IPS-18c (cell line): ENCODE data around the gene RIMS1.

Experiments
- H3K4me3 ChIP-seq: 2 replicates; pipeline ENCODE4 v1.7.0; 2013; ENCODE audit warnings: low read depth, mild to moderate bottlenecking, low read length, moderate library complexity; ENCODE audit not compliant: insufficient read depth
- H3K9me3 ChIP-seq: one replicate; pipeline ENCODE4 v1.6.1; 2013; ENCODE audit warnings: mild to moderate bottlenecking, low read length, moderate library complexity; ENCODE audit not compliant: control insufficient read depth, insufficient read depth

RIMS1 gene

DNA sequence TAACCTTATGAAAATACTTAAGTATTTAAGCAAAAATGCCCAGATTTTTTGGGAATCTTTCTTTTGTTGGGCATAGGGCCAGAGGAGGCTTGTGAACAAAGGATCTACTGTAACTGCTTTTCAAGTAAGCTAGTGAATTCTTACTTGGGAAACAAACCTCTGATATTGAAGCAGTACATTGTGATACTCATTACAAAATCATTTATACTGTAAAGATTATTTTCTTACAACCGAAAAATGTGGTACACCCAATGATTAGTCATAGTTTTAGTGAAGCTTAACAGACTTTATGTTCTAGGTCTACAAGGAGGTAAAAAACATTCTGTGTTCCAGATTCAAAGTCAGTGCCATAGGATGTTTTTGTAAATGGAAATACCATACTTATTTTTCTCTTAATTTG lies 462.6 kb downstream of the RIMS1 start:
- Histone ChIP-seq H3K9me3 (no peaks in the 10 kb centered on the region), H3K4me3 (no peak overlapping the region)

DNA sequence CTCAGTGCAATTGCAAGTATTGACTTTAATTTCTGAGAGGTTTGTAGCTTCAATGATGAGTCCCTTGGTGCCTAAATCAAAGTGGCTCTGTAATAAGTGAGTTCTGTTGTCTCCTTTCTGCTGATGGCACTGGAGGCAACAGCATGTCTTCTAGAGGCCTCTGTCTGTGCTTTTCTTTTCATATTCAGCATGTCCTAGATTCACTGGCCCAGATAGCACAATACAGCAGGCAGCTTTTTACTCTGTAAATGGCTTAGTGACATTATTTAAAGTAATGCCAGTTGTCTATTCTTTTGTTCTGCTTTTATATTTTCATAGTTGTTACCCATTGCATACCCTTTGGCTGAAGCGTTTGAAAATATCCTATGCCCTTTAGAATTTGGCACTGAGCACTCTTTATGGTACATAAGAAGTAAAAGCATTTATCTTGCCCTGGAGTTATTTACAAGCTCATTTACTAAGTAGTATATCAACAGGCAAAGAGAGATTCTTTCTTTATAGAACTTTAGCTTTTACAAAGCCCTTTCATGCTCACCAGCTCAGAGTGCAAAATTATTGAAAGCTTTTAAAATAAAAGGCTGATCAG lies 464.0 kb downstream of the RIMS1 start:
- Histone ChIP-seq H3K9me3 (no peaks in the 10 kb centered on the region), H3K4me3 (no peak overlapping the region)

DNA sequence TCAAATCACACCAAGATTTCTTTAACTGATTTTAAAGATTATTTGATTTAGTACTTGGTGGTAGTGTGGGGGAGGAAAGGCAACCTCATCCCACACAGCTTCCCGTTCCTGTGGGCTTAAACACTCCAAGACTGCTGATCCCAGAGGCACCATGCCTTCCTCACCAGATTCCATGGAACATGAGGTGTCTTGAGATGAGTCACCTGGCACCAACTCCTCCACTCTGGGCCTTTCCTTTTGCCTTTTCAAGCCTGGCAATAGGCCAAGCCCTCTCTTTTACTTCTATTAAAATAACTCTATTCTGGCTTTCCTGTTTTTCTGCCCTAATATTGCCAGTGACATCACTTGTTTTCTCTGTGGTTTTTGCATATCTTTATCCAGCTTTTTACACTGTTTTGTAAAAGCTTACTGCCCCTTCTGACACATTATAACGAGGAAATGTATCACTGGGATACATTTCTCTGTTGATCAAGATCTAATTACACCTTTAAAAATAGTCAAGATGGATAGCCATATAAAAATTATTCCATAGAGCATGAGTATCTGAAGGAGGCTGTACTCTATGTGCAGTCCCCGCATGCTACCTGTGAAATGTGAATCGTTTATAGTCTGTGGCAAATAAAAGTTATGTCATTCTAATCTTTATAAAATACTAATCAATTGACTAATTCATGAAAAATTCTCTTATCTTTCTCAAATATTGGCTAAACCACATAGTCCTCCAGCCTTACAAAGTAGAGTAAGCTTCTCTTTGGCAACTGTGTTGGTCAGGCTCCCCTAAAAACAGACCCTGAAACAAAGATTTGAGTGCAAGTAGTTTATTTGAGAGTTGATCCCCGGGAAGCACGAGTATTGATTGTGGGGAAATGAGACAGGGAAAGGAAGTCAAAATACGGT lies 477.7 kb downstream of the RIMS1 start:
- H3K9me3 ChIP-seq, result no peaks in the 10 kb centered on the region
- no peak overlapping the region for H3K4me3 ChIP-seq

DNA sequence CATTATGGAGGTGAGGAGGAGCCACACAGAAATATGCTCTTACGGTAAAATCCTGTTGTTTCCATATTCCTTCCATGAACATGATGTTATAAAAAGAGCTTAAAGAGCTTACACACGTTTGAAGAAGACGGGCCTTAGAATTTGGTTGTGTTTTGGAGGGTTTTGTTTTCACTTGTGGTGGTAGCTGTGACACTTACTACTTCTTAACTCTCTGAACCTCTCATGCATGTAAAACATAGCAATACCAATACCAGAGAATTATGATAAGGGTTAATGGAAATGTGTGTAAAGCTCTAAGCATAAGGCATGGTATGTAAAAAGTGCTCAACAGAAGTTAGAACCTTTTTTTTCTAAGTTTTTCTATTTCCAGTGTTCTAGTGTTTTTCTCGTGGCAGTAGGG lies 479.4 kb downstream of the RIMS1 start:
- no peaks in the 10 kb centered on the region for H3K9me3 ChIP-seq
- H3K4me3 ChIP-seq, result no peak overlapping the region

DNA sequence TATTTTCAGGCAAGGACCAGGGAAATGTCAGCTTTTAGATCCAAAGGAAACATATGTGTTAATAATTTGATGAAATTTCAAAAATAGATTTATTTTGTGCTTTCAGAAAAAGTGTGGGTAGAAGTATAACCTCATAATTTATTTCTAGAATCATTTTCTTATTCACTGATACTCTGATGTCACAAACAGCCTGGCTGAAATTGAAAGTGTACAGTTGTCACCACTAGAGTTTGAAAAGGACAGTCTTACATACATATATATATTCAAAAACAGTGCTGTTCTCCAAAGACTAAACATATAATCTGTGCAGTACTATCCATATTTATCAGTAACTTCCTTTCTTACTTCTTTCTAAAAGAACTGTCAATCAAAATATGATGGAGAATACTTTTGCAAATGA lies 481.1 kb downstream of the RIMS1 start:
- H3K9me3 ChIP-seq, result no peaks in the 10 kb centered on the region
- no peak overlapping the region for H3K4me3 ChIP-seq

DNA sequence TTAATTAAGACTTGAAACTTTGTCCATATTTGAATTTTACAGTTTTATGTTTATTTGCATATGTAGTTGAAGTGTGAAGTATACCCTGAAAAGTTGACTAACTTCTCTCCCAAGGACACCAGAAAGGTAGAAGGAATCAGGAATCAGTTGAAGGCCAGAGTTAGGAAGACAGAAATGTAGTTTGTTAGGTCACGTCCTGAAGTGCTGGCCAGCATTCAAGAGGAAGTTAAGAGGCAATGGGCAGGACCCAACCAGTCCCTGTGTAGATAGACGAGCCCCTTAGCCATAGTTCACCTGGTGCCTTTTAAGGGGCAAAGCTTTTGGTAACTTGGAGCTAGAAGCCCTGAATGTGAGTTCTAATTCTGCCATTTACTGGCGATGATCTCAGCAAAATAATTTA lies 485.1 kb downstream of the RIMS1 start:
- H3K4me3 ChIP-seq, result no peak overlapping the region

DNA sequence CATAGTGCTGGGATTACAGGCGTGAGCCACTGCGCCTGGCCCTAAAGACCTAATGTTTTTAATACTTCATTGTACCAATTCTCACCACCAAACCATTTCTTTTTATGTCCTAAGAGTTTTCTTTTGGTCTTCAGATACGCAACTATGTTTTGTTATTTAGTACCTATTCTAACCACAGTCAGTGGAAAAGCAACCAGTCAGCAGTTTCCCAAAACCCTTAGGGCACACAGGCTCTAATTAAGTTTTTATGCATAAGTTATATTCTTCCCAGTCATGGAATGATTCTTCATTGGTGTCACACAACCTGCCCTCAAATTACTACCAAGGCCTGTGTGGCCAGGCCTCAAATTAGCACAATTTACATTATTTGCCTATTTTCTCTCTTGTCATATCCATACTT lies 487.8 kb downstream of the RIMS1 start:
- Histone ChIP-seq H3K9me3 (no peaks in the 10 kb centered on the region), H3K4me3 (no peak overlapping the region)

More for the DNA sequence above, 485.1 kb downstream of the RIMS1 start:
- H3K9me3 ChIP-seq, result no peaks in the 10 kb centered on the region

DNA sequence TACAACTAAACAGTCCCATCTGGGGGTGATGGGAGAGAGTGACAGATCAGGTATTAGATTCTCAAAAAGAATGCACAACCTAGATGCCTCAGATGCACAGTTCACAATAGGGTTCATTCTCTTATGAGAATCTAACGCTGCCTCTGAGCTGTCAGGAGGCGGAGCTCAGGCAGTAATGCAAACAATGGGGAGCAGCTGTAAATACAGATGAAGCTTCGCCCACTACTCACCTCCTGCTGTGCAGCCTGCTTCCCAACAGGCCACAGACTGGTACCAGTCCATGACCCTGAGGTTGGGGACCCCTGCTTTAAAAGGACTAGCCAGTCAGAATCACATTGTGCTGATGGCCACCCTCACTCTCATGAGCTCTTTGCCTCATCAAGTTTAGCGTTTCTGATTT lies 488.5 kb downstream of the RIMS1 start:
- H3K4me3 ChIP-seq, result no peak overlapping the region
- no peaks in the 10 kb centered on the region for H3K9me3 ChIP-seq

DNA sequence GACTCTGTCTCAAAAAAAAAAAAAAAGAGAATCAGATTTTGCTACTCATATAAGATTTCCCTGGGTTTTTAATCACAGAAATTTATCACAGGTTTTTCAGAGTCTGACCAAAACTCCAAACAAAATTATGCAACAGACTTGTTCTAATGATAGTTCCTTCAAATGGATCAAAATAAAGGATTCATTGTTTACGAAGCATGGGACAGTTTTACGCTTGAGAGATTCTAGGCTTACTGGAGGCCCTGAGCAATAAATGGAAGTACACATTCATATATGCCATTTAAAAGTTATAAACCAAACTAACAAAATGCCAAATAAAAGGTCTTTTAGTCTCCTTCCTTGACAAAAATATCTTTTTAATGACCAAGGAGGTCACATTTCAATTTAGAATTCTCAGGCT lies 490.4 kb downstream of the RIMS1 start:
- H3K4me3 ChIP-seq, result no peak overlapping the region
- H3K9me3 ChIP-seq, result no peaks in the 10 kb centered on the region

DNA sequence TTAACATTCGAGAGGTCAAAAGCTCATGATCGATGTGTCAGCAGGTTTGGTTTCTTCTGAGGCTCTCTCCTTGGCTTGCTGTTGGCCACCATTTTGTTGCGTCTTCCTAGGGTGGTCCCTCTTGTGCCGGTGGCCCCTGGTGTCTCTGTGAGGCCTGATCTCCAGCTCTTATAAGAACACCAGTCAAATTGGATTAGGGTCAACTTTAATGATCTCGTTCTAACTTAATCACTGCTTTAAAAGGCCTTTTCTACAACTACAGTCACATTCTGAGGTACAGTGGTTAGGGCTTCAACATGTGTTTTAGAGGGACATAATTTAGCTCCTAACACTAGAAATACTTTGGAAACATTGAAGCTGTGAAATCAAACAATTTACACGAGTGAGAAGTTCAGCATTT lies 494.7 kb downstream of the RIMS1 start:
- no peaks in the 10 kb centered on the region for H3K9me3 ChIP-seq

DNA sequence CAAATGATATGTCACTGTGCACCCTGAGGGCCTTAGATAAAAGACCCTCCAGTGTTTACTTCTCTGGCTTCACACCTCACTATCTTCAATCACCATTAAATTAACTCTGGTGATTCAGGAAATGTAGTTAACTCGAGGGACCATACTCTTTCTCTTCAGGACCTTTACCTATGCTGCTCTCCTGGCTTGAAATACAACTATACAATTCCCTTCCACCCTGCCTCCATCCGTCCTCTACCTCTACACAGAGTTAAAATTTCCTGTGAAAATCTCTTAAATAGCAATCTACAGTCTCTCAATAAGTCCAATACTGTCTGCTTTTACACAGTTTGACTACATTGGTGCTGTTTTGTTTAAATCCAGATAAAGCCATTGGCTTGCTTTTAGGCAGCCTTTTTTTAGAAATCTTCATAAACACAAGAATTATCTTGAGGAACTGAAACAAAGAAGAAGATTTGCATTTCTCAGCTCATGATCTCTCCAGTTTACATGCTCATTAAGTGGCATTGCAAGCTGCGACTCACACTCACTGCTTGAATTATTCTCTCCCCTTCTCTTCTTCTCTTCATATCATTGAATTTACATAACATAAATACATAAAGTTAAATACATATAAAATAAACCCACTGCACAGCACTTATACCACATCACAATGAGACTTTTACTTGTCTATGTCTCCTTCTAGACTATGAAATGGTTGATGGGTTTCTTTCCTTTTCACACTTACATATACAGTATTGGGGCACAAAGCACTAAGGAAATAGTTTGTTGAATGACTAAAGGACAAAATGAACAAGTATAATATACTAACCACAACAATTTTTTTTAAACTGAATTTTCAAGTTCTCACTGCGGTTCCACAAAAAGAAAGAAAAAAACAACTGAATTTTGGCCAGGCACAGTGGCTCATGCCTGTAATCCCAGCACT lies 496.5 kb downstream of the RIMS1 start:
- no peak overlapping the region for H3K4me3 ChIP-seq
- H3K9me3 ChIP-seq, result no peaks in the 10 kb centered on the region

More for the DNA sequence above, 494.7 kb downstream of the RIMS1 start:
- H3K4me3 ChIP-seq, result no peak overlapping the region

DNA sequence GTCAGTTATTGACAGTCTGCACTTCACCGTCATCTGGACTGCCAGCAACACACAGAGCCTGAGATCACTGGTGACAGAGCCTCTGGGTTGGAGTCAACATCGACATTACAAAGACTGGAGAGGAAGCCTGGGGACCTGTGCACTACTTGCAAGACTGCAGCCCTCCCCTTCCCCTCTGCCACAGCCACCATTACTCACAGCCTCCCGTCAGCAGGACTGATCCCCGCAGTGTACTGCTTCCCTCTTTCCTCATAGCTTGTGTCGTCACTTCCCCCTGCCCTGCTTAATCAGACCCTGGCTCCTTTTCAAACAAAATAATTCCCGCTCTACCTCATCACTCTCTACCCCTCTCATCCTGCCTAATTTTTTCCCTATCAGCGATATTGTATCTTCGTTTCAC lies 500.0 kb downstream of the RIMS1 start:
- Histone ChIP-seq H3K9me3 (no peaks in the 10 kb centered on the region), H3K4me3 (no peak overlapping the region)

DNA sequence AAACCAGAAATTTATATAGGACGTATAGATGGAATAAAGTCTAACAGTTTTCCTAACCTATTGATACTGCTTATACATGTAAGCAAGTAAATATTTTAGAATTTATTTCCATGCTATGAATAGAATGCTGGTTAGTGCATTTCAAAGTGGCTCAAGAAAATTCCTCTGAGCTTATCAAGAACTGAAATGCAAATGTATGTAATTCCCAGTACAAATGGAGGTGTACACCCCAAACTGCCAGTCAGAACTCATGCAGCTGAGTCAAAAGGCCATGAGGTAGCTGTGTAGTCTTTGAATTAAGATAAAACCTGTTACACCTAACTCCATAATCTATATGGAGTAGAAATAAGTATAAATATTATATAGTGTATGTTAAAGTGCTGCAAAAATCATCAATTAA lies 503.3 kb downstream of the RIMS1 start:
- H3K9me3 ChIP-seq, result no peaks in the 10 kb centered on the region
- no peak overlapping the region for H3K4me3 ChIP-seq

DNA sequence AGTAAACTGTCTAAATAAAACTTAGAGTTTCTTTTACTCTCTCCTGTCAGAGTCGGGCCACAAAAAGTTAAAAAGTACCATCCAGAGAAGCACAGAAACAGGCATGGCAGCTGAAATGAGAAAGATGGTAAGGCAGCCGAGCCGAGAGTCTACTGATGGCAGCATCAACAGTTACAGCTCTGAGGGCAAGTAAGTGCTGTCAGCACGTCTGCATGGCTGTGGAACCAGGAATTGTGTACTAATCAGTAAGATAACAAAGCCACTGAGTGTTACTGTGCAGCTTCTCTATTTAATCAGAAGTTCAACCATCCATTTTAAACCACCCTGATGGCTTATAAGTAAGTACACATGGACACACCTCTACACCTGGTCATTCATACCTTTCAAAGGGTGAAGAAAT lies 504.2 kb downstream of the RIMS1 start:
- H3K4me3 ChIP-seq, result no peak overlapping the region
- no peaks in the 10 kb centered on the region for H3K9me3 ChIP-seq

DNA sequence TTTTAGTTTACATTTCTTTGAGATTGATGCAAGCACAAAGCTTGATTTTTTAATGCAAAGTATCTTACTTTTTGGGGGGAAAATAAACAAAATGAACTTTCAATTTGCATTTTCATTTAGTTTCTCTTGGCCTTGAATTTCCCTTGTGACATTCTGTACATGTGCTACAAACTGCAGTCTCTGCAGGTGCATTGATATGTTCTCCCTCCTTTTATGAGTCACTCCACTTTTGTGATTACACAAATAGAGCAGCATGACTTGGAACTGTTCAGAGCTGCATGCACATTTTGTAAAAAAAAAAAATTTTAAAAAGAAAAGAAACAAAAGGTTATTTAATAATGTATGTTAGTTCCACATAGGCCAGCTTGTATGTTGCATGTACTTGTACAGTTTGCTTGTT lies 515.5 kb downstream of the RIMS1 start:
- Histone ChIP-seq H3K4me3 (no peak overlapping the region), H3K9me3 (no peaks in the 10 kb centered on the region)

DNA sequence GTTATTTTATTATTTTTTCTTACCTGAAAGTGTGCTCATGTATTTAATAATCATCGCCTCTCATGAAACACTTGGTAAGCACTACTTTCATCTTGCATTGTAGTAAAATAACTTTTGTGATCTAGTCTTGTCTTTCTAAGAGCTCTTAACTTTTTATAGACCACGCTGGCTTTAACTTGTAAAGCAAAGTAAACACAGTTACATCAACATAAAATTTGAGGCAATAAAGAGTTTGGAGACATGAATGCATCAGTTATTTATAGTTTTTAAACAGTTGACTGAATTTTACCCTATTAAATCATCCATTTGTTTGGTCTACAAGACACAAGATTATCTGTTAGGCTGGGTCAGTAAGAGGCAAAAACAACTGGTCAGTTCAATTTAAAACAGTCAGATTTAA lies 517.1 kb downstream of the RIMS1 start:
- H3K9me3 ChIP-seq, result no peaks in the 10 kb centered on the region
- H3K4me3 ChIP-seq, result no peak overlapping the region

DNA sequence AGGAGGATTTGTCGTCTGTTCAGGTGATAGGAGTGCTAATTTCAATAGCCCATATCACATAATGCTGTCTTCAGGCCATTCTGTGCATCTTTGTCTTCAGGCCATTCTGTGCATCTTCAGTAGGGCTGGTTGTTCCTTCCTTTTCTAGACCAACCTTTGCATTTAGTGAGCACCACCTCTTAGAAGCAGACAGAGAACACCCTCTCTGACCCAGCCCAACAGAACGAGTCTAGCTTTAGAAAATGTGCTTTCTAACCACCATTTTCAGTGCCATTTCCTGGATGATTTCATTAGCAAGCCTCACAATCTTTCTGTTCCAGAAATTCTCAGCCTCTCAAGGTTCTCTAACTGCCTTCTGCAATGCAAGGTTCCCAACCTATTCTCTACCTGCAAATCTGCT lies 520.2 kb downstream of the RIMS1 start:
- Histone ChIP-seq H3K4me3 (no peak overlapping the region), H3K9me3 (no peaks in the 10 kb centered on the region)

DNA sequence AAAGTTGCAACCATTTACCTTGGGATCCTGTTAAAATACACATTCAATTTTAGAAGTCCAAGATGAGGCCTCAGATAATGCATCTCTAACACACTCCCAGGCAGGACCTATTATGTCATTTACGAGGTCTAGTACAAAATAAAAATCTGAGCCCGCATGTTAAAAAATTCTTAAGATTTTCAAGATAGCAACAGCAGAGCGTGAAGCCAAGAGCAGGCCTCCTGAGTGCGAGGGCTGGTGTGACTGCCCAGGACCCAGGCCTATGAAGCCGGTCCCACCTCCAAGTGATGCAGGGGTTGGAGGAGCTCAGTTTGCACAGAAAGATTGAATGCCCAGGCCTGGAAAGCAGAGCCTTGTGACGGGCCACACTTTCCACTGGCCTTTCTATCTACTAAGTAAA lies 524.4 kb downstream of the RIMS1 start:
- no peak overlapping the region for H3K4me3 ChIP-seq
- no peaks in the 10 kb centered on the region for H3K9me3 ChIP-seq
